ENCODE measurements around the gene DPH5.

Gene DPH5

DNA sequence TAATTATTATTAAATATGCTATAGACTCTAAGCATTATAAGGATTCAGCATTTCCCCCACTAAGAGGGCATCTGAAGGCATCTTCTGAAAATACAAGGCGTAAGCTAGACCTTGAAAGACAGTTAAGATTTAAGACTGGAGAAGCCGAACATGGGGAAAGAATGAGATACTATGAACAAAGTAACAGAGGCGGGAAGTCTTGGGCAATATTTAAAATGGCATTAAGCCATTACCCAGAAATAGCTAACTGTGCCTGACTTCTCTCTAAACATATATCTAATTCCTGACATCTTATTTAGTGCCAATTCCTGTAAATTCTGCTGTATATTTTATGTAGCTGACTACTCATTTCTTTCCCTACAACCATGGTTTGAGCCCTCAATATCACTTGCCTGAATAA lies 20.9 kb downstream of the DPH5 start:
- TF ChIP-seq, protein P1, sequence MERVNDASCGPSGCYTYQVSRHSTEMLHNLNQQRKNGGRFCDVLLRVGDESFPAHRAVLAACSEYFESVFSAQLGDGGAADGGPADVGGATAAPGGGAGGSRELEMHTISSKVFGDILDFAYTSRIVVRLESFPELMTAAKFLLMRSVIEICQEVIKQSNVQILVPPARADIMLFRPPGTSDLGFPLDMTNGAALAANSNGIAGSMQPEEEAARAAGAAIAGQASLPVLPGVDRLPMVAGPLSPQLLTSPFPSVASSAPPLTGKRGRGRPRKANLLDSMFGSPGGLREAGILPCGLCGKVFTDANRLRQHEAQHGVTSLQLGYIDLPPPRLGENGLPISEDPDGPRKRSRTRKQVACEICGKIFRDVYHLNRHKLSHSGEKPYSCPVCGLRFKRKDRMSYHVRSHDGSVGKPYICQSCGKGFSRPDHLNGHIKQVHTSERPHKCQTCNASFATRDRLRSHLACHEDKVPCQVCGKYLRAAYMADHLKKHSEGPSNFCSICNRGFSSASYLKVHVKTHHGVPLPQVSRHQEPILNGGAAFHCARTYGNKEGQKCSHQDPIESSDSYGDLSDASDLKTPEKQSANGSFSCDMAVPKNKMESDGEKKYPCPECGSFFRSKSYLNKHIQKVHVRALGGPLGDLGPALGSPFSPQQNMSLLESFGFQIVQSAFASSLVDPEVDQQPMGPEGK (CRISPR knock-in tag; IDR thresholded peaks at IDR 0.05; ENCODE audit: borderline replicate concordance): no peak
- TF ChIP-seq, protein P2, sequence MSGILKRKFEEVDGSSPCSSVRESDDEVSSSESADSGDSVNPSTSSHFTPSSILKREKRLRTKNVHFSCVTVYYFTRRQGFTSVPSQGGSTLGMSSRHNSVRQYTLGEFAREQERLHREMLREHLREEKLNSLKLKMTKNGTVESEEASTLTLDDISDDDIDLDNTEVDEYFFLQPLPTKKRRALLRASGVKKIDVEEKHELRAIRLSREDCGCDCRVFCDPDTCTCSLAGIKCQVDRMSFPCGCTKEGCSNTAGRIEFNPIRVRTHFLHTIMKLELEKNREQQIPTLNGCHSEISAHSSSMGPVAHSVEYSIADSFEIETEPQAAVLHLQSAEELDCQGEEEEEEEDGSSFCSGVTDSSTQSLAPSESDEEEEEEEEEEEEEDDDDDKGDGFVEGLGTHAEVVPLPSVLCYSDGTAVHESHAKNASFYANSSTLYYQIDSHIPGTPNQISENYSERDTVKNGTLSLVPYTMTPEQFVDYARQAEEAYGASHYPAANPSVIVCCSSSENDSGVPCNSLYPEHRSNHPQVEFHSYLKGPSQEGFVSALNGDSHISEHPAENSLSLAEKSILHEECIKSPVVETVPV (CRISPR knock-in tag; IDR thresholded peaks at IDR 0.05): no peak
- TF ChIP-seq, protein P3, sequence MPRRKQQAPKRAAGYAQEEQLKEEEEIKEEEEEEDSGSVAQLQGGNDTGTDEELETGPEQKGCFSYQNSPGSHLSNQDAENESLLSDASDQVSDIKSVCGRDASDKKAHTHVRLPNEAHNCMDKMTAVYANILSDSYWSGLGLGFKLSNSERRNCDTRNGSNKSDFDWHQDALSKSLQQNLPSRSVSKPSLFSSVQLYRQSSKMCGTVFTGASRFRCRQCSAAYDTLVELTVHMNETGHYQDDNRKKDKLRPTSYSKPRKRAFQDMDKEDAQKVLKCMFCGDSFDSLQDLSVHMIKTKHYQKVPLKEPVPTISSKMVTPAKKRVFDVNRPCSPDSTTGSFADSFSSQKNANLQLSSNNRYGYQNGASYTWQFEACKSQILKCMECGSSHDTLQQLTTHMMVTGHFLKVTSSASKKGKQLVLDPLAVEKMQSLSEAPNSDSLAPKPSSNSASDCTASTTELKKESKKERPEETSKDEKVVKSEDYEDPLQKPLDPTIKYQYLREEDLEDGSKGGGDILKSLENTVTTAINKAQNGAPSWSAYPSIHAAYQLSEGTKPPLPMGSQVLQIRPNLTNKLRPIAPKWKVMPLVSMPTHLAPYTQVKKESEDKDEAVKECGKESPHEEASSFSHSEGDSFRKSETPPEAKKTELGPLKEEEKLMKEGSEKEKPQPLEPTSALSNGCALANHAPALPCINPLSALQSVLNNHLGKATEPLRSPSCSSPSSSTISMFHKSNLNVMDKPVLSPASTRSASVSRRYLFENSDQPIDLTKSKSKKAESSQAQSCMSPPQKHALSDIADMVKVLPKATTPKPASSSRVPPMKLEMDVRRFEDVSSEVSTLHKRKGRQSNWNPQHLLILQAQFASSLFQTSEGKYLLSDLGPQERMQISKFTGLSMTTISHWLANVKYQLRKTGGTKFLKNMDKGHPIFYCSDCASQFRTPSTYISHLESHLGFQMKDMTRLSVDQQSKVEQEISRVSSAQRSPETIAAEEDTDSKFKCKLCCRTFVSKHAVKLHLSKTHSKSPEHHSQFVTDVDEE (CRISPR knock-in tag; IDR thresholded peaks at IDR 0.05): no peak
- TF ChIP-seq GLIS3 (CRISPR knock-in tag; IDR thresholded peaks at IDR 0.05): no peak

DNA sequence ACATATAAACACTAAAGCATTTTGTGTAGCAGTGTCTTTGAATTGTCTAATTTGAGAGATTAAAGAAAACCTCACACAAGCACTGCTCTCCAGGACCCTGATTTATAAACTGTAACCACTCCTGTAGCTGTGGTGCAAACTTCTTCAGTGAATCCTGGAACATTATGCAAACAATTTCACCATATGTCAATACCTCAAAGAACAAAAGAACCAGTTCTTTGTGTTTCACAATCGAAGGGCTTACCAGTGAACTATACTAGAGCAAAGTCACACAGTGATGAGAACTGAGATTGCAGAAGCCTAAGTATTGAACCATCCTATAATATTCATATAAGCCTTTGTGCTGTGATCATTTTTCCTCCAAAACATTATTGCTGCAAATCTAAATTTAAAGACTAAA lies 21.5 kb downstream of the DPH5 start:
- ATAC-seq: no peak
- no peak for TF ChIP-seq CSDC2 (CRISPR knock-in tag; IDR thresholded peaks at IDR 0.05)
- no peak for TF ChIP-seq ISL1 (CRISPR knock-in tag; IDR thresholded peaks at IDR 0.05)
- TF ChIP-seq, protein P2 (CRISPR knock-in tag; IDR thresholded peaks at IDR 0.05): no peak
- TF ChIP-seq TCF4 (CRISPR knock-in tag; IDR thresholded peaks at IDR 0.05; ENCODE audit: borderline replicate concordance): no peak
- TF ChIP-seq, protein P1 (CRISPR knock-in tag; IDR thresholded peaks at IDR 0.05; ENCODE audit: borderline replicate concordance): no peak
- no peak for TF ChIP-seq ESRRG (CRISPR knock-in tag; IDR thresholded peaks at IDR 0.05)
- TF ChIP-seq, protein P4, sequence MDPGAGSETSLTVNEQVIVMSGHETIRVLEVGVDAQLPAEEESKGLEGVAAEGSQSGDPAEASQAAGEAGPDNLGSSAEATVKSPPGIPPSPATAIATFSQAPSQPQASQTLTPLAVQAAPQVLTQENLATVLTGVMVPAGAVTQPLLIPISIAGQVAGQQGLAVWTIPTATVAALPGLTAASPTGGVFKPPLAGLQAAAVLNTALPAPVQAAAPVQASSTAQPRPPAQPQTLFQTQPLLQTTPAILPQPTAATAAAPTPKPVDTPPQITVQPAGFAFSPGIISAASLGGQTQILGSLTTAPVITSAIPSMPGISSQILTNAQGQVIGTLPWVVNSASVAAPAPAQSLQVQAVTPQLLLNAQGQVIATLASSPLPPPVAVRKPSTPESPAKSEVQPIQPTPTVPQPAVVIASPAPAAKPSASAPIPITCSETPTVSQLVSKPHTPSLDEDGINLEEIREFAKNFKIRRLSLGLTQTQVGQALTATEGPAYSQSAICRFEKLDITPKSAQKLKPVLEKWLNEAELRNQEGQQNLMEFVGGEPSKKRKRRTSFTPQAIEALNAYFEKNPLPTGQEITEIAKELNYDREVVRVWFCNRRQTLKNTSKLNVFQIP (CRISPR knock-in tag; IDR thresholded peaks at IDR 0.05; ENCODE audit: borderline replicate concordance, low read depth): no peak

More for the DNA sequence above, 20.9 kb downstream of the DPH5 start:
- no peak for ATAC-seq

DNA sequence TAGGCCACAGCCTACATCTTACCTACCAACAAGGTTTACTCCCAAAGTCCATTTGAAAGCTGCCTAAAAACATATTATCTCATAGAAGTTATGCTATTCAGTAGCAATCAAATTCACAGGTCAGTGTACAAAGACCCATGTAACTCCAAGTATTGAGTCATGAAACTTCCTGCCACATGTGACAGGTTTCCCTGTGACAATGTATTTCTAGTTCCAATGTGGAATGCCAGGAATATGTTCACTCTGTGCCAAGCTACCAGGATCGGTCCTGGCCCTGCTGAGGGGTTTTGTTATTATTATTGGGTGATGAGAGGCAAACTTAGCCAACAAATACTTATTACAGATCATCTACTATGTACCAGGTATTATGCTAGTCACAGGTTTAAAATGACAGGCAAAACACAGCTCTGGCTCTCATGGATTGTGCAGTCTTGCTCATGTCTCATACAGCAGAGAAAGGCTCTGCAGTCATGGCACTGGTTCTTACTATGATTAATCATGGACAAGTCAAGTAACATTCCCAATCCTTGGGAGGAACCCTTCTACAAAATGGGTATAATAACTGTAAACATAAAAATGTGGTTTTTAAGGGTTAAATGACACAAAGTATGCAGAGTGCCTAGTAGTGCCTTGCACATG lies 22.5 kb downstream of the DPH5 start:
- no peak for ATAC-seq
- TF ChIP-seq ZC3H10 (CRISPR knock-in tag; IDR thresholded peaks at IDR 0.05): no peak
- TF ChIP-seq ARNTL (CRISPR knock-in tag; IDR thresholded peaks at IDR 0.05; ENCODE audit: borderline replicate concordance, low read depth): no peak
- no peak for TF ChIP-seq ZNF565 (CRISPR knock-in tag; conservative IDR thresholded peaks at IDR 0.05; ENCODE audit: low read depth)
- no peak for TF ChIP-seq ZFP3 (CRISPR knock-in tag; IDR thresholded peaks at IDR 0.05)
- no peak for TF ChIP-seq ZNF70 (CRISPR knock-in tag; IDR thresholded peaks at IDR 0.05)
- TF ChIP-seq GLIS3 (CRISPR knock-in tag; IDR thresholded peaks at IDR 0.05): no peak
- TF ChIP-seq, protein P5, sequence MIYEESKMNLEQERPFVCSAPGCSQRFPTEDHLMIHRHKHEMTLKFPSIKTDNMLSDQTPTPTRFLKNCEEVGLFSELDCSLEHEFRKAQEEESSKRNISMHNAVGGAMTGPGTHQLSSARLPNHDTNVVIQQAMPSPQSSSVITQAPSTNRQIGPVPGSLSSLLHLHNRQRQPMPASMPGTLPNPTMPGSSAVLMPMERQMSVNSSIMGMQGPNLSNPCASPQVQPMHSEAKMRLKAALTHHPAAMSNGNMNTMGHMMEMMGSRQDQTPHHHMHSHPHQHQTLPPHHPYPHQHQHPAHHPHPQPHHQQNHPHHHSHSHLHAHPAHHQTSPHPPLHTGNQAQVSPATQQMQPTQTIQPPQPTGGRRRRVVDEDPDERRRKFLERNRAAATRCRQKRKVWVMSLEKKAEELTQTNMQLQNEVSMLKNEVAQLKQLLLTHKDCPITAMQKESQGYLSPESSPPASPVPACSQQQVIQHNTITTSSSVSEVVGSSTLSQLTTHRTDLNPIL (CRISPR knock-in tag; IDR thresholded peaks at IDR 0.05; ENCODE audit: low read depth): no peak
- no peak for TF ChIP-seq BACH2 (CRISPR knock-in tag; IDR thresholded peaks at IDR 0.05; ENCODE audit: borderline replicate concordance)
- no peak for TF ChIP-seq ISL1 (CRISPR knock-in tag; IDR thresholded peaks at IDR 0.05)
- no peak for TF ChIP-seq ZFP30 (CRISPR knock-in tag; IDR thresholded peaks at IDR 0.05)

Measured in SK-N-SH treated with all-trans-retinoic acid at 6 μM for 48 hours (cell line).